CD4-positive, alpha-beta T cell treated with Interferon alpha-2 for 1 hour (primary cell): ENCODE measurements around the gene NEMP2.

Experiments
- DNase-seq, 2 donors: peaks; one replicate each; pipeline ENCODE4 v3.0.0-alpha.2; 2020 to 2022

The NEMP2 gene

GRCh38 chr2:190534310-190535120, at the start of gene NEMP2:
NEMP2 (minus strand) TSS chr2:190534722; CDS start chr2:190534655, 67 bp downstream.
- DNase-seq = peak; percentile 81 to 84

- DNase-seq = no peak
Observed at GRCh38 chr2:190583507-190584337, 49.2 kb upstream of the NEMP2 start.

GRCh38 chr2:190582736-190583506, 48.4 kb upstream of the NEMP2 start:
- no peak for DNase-seq

- no peak for DNase-seq
Observed at GRCh38 chr2:190582019-190582418, 47.5 kb upstream of the NEMP2 start.

GRCh38 chr2:190579915-190580846, 45.7 kb upstream of the NEMP2 start:
- no peak for DNase-seq

- DNase-seq = no peak
Observed at GRCh38 chr2:190579058-190579410, 44.5 kb upstream of the NEMP2 start.

GRCh38 chr2:190578158-190579057, 43.9 kb upstream of the NEMP2 start:
- peak; percentile 25 to 41 for DNase-seq

GRCh38 chr2:190576573-190576972, 42.1 kb upstream of the NEMP2 start:
- DNase-seq = no peak

- DNase-seq = peak in 1 of 2 donors; percentile 43
Observed at GRCh38 chr2:190575263-190575662, 40.7 kb upstream of the NEMP2 start.

GRCh38 chr2:190574169-190574568, 39.6 kb upstream of the NEMP2 start:
- no peak for DNase-seq

GRCh38 chr2:190572246-190572645, 37.7 kb upstream of the NEMP2 start:
- DNase-seq = no peak

GRCh38 chr2:190571686-190572085, 37.2 kb upstream of the NEMP2 start:
- no peak for DNase-seq

GRCh38 chr2:190570871-190571270, 36.3 kb upstream of the NEMP2 start:
- DNase-seq = no peak

GRCh38 chr2:190569994-190570755, 35.7 kb upstream of the NEMP2 start:
- no peak for DNase-seq

GRCh38 chr2:190564838-190565237, 30.3 kb upstream of the NEMP2 start:
- DNase-seq = no peak

GRCh38 chr2:190563646-190564045, 29.1 kb upstream of the NEMP2 start:
- DNase-seq = no peak

GRCh38 chr2:190563109-190563508, 28.6 kb upstream of the NEMP2 start:
- peak; percentile 2 to 16 for DNase-seq

GRCh38 chr2:190562121-190562520, 27.6 kb upstream of the NEMP2 start:
- DNase-seq = no peak

GRCh38 chr2:190561094-190561493, 26.6 kb upstream of the NEMP2 start:
- DNase-seq = no peak

GRCh38 chr2:190554357-190555006, 20.0 kb upstream of the NEMP2 start:
- no peak for DNase-seq
